Kidney (tissue), 14 donors: ENCODE data around the gene HSPA12A. TPM values are rescaled to one million over a fixed set of nuclear protein-coding genes. Genes with fewer than 3 reads are reported as not detected.

Source experiments
- DNase-seq, 5 donors: peaks; one replicate each; pipeline ENCODE4 v3.0.0-alpha.2; 2013 to 2020
- FAIRE-seq: peaks from 2 replicates; lab custom pipeline; 2012; peaks lifted over from hg19 to GRCh38; lab: Jason Lieb, UNC
- H3K27ac ChIP-seq, 2 donors: one replicate each; pipeline ENCODE4 v1.7.0; 2013; ENCODE audit warnings: low read depth in 2 of 2, low read length in 2 of 2, inconsistent platforms in 1 of 2
- H3K27me3 ChIP-seq: one replicate; pipeline ENCODE4 v1.7.1; 2013; ENCODE audit warnings: low read length, inconsistent platforms; ENCODE audit not compliant: control insufficient read depth, insufficient read depth
- H3K36me3 ChIP-seq, 3 donors: one replicate each; pipeline versions ENCODE4 v1.7.0 to v1.7.1; 2013; ENCODE audit warnings: low read length in 3 of 3, control low read depth in 1 of 3, inconsistent platforms in 1 of 3; ENCODE audit not compliant: insufficient read depth in 3 of 3, control insufficient read depth in 2 of 3
- H3K4me1 ChIP-seq, 3 donors: one replicate each; pipeline versions ENCODE4 v1.7.0 to v1.7.1; 2013; ENCODE audit warnings: low read length in 3 of 3, inconsistent platforms in 1 of 3, low read depth in 1 of 3; ENCODE audit not compliant: control insufficient read depth in 2 of 3, insufficient read depth in 2 of 3
- H3K4me3 ChIP-seq, 3 donors: one replicate each; pipeline versions ENCODE4 v1.7.0 to v1.8.1; 2013; ENCODE audit warnings: low read length in 3 of 3, control low read depth in 1 of 3, inconsistent platforms in 1 of 3
- H3K9ac ChIP-seq, 3 donors: one replicate each; pipeline versions ENCODE4 v1.7.0 to v1.7.1; 2013; ENCODE audit warnings: low read length in 3 of 3, control low read depth in 1 of 3, inconsistent platforms in 1 of 3
- H3K9me3 ChIP-seq, 3 donors: one replicate each; pipeline versions ENCODE4 v1.7.0 to v1.7.1; 2013; ENCODE audit warnings: low read length in 3 of 3, control low read depth in 1 of 3, inconsistent platforms in 1 of 3; ENCODE audit not compliant: control insufficient read depth in 2 of 3, insufficient read depth in 1 of 3
- intact Hi-C: fragments of 100-400 bp; cut with DNase I; formaldehyde crosslinking; loops from one replicate; pipeline ENCODE4 v1.11.1; 2022
- polyA plus RNA-seq: library from polyadenylated mRNA; stranded (reverse); fragments of 350-450 nt; fragmentation: Illumina TruSeq; extraction: RNeasy Lipid Tissue Mini Kit (QIAGEN cat#74804); gene quantifications from one replicate; pipeline ENCODE4 v1.2.3, GENCODE V29; 2014; ENCODE audit warnings: low read depth, low replicate concordance; ENCODE audit not compliant: insufficient read depth
- total RNA-seq: library from RNA; stranded (reverse); fragmentation: NEBNext Ultra II Directional; extraction: Animal tissue kit (Norgen Biotek cat#: 25700); gene quantifications from one replicate; pipeline ENCODE4 v1.2.1, GENCODE V29; 2021
- TF ChIP-seq, protein P1 (sequence below): IDR thresholded peaks from 3 replicates; pipeline ENCODE4 v1.5.1; 2012; ENCODE audit warnings: mild to moderate bottlenecking, moderate library complexity, borderline replicate concordance; ENCODE audit not compliant: insufficient read depth; ENCODE audit errors: extremely low read depth
- donor health status: control.
- donor health status: control.
- donor health status: control.
- donor health status: control.
- donor health status: control.
- donor health status: DM: yes; HTN: yes; CAD: no.
- donor health status: Normal renal cell carcinoma (clear cell type).

Gene HSPA12A
- total and polyA plus RNA-seq, 2 donors from 2014 or later, result 18.9 to 33.5 TPM

DNA sequence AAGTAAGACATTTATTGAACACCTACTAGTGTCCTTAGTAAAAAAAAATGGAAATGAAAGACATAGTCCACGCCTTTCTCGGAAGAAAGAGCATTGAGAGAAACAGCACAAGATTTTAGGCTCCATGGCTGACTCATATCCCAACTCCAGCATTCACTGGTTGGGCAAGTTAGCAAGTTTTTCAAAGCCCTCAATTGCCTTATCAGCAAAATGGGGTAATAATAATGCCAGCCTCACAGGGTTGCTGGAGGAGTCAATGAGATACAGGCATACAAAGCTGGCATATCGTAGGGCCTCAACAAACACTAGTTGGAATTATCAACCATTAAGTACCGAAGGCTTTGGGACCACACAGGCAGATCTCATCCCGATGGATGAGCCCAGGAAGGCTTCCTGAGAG lies 4.0 kb downstream of the HSPA12A start:
- TF ChIP-seq, protein P1, sequence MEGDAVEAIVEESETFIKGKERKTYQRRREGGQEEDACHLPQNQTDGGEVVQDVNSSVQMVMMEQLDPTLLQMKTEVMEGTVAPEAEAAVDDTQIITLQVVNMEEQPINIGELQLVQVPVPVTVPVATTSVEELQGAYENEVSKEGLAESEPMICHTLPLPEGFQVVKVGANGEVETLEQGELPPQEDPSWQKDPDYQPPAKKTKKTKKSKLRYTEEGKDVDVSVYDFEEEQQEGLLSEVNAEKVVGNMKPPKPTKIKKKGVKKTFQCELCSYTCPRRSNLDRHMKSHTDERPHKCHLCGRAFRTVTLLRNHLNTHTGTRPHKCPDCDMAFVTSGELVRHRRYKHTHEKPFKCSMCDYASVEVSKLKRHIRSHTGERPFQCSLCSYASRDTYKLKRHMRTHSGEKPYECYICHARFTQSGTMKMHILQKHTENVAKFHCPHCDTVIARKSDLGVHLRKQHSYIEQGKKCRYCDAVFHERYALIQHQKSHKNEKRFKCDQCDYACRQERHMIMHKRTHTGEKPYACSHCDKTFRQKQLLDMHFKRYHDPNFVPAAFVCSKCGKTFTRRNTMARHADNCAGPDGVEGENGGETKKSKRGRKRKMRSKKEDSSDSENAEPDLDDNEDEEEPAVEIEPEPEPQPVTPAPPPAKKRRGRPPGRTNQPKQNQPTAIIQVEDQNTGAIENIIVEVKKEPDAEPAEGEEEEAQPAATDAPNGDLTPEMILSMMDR, result no peak
- H3K4me3 ChIP-seq, result no peak overlapping the region
- H3K9ac ChIP-seq, result no peak overlapping the region
- no peaks in the 10 kb centered on the region for H3K36me3 ChIP-seq
- H3K27ac ChIP-seq, result no peak overlapping the region
- H3K4me1 ChIP-seq, result peaks cover 0 to 14% (median 6%) of the 10 kb centered on the region in 3 donors
- no peak for DNase-seq
- H3K27me3 ChIP-seq, result no peaks in the 10 kb centered on the region
- no peaks in the 10 kb centered on the region for H3K9me3 ChIP-seq
- intact Hi-C loops, result no loop called here
- no peak for FAIRE-seq

DNA sequence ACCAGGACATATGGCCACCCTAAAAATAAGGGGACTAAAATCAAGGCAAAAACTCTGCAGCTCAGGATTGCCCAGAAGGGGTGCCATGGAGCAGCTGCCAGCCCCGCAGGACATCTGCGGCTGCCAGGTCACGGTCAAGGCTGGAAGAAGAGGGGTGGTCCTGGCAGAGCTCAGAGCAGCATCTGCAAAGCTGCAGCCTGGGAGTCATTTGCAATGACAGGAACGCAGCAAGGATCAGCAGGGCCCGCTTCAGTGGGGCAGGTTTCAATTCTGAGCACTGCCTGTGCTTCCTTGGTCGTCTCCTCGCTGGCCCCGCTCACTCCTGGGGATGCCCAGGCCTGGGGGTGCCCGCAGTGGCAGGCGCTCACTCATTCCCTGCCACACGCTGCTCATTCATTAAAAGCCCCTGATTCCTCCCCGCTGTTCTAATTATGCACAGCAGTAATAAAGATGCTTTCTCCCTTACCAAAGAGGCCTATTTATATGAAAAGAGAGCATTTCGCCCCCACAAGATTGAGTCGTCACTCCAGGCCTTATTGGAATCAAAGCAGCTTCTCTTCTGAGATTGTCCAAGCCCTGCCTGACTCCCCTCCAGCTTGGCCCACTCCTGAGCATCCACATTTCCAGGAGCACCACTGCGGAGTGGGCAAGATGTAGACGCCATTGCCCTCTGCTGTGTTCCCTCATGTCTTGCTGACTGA lies 4.6 kb downstream of the HSPA12A start:
- Histone ChIP-seq H3K4me3 (no peak overlapping the region), H3K27me3 (no peaks in the 10 kb centered on the region), H3K36me3 (no peaks in the 10 kb centered on the region), H3K4me1 (peaks cover 0 to 16% (median 8%) of the 10 kb centered on the region in 3 donors), H3K9ac (no peak overlapping the region), H3K9me3 (no peaks in the 10 kb centered on the region), H3K27ac (no peak overlapping the region)
- TF ChIP-seq, protein P1, result peak; percentile 15
- intact Hi-C loops, result no loop called here
- no peak for FAIRE-seq
- peak in 1 of 5 donors; percentile 16 for DNase-seq

DNA sequence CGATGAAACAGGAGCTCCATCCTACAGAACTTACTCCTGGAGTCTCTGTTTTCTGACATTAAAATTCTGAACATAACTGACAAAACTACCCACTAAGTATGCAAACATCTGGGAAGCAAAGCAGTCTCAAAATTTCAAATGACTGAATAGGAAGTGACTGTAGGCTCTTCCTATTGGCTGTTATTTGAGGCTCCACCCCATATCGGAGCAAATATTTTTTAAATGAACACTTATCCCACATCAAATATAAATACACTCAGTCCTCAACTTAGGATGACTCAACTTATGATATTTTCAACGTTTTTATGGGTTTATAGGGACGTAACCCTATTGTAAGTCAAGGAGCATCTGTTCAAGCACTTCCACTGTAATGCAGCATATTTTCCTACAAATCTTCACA lies 8.8 kb downstream of the HSPA12A start:
- H3K36me3 ChIP-seq, result no peaks in the 10 kb centered on the region
- no peaks in the 10 kb centered on the region for H3K27me3 ChIP-seq
- TF ChIP-seq, protein P1, result no peak
- no peak overlapping the region for H3K9ac ChIP-seq
- peaks cover 4 to 29% (median 16%) of the 10 kb centered on the region in 3 donors for H3K4me1 ChIP-seq
- DNase-seq (no peak), FAIRE-seq (no peak)
- H3K27ac ChIP-seq, result no peak overlapping the region
- H3K4me3 ChIP-seq, result no peak overlapping the region
- no peaks in the 10 kb centered on the region for H3K9me3 ChIP-seq
- intact Hi-C loops, result no loop called here
